GM19467 (cell line): ENCODE results near the gene EVX2.
A peak's percentile ranks its signal among the peaks of the same experiment; 100 is the strongest.

ENCODE experiments used
- ATAC-seq: cut with Tn5 transposase; IDR thresholded peaks from one replicate; pipeline ENCODE4 v1.9.1; 2021; ENCODE audit warnings: mild to moderate bottlenecking, moderate library complexity; ENCODE audit not compliant: unreplicated experiment

EVX2 gene

DNA sequence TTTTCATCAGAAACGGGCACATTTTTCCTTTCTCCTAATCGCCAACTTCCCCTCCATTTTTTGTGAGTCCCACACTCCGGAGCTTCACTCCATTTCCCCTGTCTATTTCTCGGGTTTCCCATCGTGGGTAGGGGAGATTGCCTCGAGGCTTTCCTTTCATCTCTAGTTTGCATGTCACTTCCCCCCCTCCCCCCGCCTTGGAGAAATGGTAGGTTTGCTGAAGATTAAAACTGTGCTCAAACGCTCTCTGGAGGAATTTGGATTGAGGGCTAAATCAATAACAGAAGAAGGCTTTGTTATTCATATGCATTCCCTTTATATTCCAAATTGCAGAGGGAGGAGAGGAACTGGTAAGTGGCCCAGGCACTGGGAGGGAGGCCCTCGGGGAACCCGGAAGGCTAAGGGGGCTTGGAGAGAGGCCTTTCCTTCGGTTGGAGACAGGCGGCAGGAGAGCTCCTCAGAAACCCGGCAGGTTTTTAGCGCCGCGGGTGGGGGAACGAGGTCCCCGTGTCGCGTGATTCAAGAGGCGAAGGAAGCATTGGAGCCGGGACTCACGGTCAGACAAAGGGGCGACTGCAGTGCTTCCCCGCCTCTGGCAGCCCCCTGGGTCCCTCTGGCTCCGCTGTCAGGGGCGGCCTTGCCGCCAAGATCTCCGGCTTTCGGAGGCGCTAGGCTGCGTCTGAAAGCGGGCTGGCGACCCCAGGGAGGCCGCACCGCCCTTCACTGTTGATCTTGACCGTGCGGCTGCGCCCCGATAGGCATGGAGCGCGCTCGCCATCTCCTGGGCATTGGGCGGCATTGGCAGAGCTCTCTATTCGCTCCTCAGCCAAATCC lies 13.4 kb upstream of the EVX2 start:
- ATAC-seq, result peak; percentile 85

DNA sequence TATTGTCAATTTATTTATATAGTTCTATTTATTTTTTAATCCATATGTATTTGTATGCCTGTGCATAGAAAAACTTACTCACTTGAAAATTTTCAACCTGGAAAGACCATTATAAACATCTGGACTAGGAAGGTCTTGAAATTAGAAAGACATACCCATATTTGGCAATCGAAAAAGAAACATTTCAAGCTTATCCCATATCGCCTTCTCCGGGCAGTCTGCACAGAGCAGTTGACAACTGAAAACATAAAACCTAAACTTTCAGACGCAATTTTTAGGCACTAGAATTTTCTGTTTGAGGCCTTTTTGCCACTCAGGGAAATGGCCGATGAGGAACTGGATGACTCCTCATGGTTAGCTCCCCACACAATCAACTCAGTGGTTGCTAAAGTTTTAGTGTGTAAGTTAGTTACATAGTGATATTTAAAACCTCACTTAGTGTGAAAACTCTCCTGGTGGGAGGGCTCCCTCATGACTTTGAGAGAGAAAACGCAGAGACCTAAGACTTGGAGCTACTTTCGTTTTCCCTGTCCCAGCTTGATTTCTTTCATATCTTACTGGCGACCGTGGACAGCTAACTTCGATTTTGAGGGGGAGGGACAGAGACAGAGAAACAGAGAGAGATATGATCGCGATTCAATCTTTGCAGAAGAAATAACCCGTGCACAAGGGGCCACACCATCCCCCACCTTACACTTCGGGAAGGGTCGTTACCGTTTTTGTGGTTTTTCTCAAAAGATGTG lies 12.7 kb upstream of the EVX2 start:
- no peak for ATAC-seq

DNA sequence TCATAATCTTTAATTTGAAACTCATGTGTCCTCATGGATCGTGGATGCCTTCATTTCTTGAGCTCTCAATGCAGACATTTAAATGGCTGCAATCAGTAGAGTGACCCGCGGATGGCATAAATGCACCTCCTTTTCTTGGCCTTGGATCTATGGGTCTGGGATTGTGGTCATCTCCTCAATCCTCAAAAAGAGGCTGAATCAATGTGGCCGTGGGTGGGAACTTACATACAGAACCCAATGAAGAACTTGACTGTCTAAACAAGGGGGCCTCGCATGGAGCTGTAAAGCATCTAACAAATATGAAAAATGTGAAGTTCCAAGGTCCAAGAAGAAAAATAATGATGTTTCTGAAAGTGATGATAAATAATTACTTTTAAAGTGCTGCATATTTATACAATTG lies 11.7 kb upstream of the EVX2 start:
- ATAC-seq, result no peak

DNA sequence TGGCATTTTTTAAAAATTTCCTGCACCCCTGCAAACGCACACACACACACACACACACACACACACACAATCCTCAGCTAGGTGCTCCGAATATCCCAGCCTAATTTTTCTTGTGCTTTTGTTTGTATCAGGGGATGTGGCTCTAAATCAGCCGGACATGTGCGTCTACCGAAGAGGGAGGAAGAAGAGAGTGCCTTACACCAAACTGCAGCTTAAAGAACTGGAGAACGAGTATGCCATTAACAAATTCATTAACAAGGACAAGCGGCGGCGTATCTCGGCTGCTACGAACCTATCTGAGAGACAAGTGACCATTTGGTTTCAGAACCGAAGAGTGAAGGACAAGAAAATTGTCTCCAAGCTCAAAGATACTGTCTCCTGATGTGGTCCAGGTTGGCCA lies 10.6 kb upstream of the EVX2 start:
- no peak for ATAC-seq

DNA sequence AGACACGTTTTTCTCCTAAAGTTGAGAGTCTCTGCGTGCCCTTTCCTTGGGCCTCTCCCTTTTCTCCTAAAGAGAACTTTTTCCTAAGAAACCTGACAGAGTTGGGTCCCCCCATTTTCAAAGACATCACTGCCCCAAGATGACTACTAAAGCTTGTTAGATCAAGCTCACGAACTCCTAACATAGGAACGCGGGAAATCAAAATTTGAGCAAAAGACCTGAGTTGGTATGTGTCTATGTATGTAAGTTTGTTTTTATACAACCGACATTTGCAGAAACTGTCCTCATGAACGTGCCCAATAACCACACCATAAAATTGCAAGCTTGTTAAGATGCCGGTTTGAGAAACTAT lies 10.1 kb upstream of the EVX2 start:
- ATAC-seq, result no peak

DNA sequence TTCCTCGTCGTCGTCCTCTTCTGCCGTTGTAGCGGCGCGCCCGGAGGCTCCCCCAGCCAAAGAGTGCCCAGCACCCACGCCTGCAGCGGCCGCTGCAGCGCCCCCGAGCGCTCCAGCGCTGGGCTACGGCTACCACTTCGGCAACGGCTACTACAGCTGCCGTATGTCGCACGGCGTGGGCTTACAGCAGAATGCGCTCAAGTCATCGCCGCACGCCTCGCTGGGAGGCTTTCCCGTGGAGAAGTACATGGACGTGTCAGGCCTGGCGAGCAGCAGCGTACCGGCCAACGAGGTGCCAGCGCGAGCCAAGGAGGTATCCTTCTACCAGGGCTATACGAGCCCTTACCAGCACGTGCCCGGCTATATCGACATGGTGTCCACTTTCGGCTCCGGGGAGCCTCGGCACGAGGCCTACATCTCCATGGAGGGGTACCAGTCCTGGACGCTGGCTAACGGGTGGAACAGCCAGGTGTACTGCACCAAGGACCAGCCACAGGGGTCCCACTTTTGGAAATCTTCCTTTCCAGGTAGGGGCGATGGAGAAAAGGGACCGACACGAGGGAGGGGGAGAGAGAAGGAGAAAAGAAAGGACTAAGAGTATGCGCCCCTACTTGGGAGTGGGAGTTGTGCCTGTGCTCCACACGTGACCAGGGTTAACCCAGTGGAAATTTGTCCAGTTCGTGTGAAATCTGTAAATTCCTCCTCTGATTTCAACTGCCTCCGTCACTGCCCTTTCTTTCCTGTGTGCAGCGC lies 9.6 kb upstream of the EVX2 start:
- no peak for ATAC-seq

DNA sequence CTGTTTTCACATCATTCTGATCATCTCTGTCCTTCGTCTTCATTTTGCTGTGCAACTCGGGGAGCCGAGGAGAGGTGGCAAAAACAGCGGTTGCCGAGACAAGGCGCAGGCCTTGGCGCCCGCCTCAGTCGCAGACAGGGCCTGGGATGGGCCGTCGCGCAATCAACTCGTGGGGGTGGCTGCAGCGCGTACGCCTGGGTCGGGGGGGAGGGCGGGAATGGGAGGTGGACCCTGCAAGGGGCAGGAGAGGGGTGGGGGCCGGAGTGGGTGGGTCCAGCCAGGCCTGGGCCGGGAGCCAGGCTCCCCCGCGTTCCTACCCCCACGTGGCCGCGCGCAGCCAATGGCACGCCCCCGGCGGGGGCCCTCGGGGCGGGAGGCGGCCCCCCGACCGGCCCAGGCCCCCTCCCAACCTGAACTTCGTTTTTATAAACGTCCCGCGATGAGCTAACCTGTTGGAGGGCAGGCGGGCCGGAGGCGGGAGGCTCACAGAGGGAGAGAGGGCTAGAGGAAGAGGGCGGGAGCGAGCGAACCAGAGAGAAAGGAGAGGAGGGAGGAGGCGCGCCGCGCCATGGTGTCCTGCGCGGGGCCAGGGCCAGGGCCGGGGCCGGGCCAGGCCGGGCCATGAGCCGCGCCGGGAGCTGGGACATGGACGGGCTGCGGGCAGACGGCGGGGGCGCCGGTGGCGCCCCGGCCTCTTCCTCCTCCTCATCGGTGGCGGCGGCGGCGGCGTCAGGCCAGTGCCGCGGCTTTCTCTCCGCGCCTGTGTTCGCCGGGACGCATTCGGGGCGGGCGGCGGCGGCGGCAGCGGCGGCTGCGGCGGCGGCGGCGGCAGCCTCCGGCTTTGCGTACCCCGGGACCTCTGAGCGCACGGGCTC lies 8.7 kb upstream of the EVX2 start, which contains the start of gene HOXD13:
Gene HOXD13 (plus strand): TSS at position 452 of the 875 bp plus-strand sequence. CDS start 170 bp downstream, at position 622.
- ATAC-seq, result no peak

DNA sequence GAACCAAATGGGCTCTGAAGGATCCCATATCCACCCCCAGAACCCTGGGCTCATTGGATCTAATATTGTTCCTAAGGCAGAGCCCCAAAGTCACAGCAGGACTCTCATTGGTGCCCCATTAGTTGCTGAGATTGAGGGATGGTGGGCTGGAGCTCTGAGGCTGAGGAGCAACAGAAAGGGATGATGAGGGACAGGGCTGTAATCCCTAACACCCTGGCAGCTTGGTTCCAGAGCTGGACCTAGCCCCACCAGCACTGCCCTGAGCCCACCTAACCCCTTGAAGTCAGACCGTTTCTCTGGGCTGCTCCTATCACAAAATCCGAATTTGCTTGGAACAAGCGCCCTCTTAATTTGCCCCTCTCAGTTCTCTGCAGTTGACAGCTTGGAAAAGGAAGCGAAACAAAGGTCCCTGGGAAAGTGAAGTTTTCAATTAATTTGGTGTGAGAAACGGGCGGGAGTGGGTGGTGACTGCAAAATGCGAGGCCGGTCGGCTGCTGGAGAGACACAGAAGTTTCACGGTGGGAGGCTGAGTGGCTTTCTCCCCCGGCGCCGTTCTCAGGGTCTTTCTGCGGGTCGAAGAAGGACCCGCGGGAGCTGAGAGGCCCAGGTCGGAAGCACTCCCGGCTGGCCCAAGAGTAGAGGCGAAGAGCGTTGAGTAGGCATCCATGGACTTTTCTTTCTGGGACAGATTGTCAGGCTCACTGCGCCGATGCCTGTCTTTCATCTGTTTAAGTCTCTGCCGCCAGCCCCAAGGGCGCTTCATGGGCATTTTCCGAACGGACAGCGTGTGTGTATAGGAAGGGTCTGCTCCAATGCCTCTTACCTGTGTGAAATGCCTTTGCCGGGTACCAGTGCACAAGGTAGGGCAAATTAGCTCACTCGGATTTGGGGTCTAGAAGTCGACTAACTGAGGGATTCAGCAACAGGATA lies 7.8 kb upstream of the EVX2 start:
- ATAC-seq, result no peak

DNA sequence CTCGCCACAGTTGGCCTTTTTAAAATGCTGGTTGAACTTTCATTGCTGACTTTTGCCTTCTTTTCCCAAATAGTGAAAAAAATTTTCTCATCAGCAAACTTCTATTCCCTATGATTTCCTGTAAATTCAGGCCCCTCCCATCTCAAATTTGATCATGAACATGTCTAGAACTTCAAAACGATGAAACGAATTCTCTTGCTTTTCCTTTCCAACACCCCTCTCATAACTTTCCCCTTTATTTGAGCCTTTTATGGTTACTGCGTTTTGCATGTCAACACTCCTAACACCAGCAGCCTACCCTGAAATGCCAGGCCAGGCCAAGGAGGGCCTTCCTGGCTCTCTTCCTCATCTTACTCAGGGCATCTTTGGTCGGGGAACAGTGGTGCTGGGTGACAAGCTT lies 7.1 kb upstream of the EVX2 start:
- ATAC-seq, result no peak

DNA sequence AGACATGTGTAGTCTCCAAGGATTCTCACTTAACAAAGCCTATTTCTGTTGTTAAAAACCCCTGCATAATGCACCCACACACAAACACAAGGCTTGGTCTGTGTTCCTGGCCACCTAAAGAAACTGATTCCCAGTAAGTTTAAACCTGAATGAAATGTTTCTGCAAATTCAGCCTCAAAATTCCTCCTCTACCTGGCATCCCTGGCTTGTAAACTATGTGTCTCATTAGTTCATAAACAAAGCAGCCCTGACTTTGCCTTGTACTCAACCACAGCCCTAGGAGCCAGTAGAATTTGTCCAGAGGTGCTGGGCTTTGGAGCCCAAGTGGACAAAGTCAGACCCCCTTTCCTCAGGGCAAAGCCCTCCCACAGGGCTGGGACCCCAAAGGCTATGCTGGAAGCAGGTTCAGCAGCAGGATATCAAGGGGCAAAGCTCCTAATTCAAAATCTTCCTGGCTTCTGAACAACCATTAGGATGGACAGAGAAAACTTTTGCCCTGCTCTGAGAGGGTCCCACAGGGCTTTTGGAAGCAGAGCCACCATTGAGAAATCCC lies 6.2 kb upstream of the EVX2 start:
- no peak for ATAC-seq

DNA sequence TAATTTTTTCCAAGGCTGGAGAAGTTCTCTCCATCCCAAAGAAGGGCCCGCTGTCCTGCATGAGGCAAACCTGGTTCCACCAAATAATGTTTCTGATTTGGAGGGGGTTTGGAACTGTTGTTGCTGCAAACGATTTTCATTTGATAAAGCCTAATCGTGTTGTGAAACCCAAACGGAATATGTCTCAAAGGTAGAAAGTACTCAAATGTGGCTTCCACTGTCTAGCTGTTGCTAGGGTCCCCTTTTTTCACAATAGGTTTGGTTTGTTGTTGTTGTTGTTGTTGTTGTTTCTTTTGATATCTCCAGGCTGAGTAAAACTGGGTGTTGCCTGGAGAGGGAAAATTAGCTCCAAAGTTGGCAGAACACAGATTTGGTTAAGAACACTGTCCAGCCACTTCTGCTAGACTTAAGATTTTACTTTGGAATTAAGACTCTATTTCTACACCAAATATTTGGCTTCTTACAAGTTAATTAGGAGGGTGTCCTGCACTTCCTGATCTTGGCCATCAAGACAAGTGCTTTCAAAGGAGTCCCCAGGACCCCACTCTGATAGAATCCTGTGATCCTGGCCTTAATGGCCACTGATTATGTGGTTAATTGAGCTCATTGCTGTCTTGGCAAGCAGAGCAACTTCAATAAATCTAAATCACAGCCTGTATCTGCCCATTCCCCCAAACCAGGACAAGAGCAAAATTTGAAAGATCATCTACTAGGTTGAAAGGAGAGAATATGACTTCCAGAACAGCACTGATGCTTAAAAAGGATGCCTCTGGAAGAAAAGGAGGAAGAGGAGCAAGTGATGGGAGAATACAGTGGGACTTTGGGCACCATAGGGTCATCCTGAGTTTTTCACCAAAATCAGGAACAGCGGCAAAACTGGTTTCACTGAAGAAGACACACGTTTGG lies 5.4 kb upstream of the EVX2 start:
- no peak for ATAC-seq

DNA sequence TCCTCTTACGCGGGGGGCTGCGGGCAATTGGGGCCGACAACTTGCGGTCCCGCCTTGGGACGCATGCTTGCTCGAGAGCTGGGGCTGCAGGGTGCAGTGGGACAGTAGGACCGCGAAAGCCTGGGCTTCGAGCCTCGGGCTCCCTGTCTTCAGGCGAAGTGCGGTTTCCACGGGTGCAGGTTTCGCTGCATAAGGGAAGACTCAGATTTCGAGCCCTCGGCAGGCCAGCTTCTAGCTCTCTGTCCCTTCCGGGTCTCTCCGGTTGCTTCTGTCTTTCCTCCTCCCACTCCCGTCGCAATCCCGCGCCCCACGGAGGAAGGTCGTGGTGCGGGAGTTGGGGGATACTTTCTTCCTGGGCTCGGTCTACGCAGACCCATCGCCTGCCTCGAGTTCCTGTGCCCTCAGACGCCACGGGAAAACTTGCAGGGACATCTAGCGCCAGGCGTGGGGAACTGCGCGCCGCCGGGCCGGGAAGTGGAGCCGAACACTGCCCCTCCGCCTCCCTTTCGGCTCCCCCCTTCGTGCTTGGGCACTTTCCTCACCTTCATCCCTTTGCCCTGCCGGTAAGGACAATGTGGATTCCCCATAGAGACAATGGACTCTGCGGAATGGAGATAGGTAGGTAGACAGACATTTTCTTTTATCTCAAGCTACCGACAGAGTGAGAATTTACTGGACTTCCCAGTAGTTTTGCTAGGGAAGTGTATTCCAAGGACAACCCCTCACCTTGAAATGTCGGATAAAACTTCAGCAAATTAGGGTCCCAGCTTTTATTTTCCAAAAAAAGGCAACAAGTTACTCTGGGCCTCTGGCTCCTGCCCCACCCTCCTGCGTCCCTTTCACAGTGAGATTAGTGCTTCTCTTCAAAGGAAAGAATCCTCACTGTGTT lies 4.5 kb upstream of the EVX2 start:
- ATAC-seq, result no peak

DNA sequence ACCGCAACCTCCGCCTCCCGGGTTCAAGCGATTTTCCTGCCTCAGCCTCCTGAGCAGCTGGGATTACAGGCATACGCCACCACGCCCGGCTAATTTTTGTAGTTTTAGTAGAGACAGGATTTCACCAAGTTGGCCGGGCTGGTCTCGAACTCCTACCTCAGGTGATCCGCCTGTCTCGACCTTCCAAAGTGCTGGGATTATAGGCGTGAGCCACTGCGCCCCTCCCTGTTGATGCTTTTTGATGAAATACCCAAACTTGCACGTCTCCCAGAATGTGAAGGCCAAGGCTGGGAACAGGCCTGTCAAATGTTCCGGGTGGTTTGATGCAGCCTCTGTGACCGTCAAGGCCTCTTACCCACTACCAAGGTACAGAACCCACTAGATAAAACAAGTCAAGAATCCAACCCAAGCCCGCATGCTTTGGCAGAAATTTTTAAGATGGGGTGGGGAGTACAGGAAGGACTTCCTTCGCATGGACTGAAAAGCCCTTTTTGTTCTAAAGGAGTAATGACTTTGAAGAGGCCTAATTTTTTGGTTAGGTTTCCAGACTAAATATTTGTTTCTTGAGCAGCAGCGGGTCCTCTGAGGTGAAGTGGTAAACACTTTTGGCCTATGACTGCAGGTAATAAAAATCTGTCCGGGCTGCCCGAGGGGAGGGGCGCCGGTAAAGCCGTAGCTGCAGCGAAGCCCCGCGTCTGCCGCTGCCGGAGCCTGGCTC lies 3.7 kb upstream of the EVX2 start:
- no peak for ATAC-seq

DNA sequence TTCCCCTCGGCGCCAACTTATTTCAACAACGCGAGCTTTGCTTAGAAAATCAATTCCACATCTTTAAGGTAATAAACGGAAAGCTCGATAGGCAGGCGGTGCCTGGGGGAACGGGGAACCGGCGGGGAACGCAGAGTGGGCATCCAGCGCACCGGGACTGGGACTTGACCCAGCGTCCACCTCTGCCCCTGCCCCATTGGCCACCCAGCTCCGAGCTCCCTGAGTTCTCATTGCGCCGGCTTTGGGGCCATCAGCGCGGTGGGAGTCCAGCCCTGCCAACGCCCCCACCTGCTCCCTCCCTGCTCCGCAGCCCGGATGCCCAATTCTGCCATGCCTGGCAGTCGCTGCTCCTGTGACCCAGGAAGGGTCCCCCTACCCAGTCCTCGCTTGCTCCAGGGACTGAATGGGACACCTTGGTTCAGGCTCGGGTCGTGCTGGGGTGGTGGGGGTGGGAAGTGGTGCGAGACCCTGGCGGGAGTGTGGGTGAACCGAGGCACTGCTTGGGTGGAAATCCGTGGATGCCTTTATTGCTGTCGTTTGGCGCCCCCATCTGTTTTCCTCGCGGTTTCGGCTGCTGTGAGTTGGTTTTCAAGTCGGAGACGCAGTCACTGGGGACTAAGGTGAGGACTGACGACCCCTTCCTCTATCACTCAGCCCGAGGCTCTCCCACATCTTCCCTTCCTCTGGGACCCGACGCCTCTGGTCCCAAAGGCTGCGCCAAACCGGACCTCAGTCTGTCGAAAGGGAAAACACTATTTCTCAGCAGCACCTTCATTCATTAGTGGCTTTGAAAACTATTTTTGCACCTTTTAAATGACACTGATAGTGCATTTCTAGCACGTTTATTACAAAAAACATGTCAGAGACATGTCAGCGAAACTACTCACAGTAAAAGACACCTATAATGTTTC lies 2.4 kb upstream of the EVX2 start:
- no peak for ATAC-seq

DNA sequence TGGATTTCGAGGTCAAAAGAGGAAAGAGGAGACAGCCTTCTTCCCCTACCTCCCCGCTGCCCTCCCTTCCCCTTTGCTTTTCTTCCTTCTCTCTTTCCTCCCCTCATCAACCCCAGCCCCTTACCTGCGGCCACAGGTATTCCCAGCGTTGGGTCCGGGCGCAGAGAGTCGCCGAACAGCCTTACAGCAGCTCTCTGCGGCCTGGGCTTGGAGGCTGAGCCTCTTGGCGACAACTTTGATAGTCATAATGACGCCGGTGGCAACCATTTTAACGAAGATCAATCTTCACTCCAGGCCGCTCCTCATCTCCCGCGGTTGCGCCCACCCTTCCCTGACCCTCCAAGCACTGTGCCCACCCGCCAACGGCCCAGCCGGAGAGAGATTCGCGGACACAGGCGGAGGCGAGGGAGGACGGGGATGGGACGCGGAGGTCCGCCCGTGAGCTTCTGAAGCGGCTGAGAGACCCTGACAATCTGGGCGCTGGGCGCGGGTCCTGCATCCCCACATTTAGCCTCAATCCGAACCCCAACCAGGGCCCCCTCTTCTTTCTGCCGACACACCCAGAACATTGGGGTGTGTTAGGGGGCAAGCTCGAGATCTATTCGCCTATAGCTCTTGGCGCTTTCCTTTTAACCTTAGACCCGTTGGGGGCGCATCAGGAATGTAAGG lies 1.5 kb upstream of the EVX2 start:
- no peak for ATAC-seq
